ENCODE results near the gene GSTO1.

GRCh38 chr10:104308439-104308903 is 53.8 kb downstream of the GSTO1 start:
- TF ChIP-seq, protein P1, sequence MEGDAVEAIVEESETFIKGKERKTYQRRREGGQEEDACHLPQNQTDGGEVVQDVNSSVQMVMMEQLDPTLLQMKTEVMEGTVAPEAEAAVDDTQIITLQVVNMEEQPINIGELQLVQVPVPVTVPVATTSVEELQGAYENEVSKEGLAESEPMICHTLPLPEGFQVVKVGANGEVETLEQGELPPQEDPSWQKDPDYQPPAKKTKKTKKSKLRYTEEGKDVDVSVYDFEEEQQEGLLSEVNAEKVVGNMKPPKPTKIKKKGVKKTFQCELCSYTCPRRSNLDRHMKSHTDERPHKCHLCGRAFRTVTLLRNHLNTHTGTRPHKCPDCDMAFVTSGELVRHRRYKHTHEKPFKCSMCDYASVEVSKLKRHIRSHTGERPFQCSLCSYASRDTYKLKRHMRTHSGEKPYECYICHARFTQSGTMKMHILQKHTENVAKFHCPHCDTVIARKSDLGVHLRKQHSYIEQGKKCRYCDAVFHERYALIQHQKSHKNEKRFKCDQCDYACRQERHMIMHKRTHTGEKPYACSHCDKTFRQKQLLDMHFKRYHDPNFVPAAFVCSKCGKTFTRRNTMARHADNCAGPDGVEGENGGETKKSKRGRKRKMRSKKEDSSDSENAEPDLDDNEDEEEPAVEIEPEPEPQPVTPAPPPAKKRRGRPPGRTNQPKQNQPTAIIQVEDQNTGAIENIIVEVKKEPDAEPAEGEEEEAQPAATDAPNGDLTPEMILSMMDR (conservative IDR thresholded peaks at IDR 0.05; ENCODE audit: low read depth in 2 of 2), result no peak
- TF ChIP-seq EZH2 (IDR thresholded peaks at IDR 0.05; ENCODE audit: low read depth, unreplicated experiment), result no peak
- no peak for TF ChIP-seq EZH2phosphoT487 (IDR thresholded peaks at IDR 0.05; ENCODE audit: unreplicated experiment)
- no peak for TF ChIP-seq POLR2AphosphoS5 (IDR thresholded peaks at IDR 0.05; ENCODE audit: low read depth)
- TF ChIP-seq, protein P2, sequence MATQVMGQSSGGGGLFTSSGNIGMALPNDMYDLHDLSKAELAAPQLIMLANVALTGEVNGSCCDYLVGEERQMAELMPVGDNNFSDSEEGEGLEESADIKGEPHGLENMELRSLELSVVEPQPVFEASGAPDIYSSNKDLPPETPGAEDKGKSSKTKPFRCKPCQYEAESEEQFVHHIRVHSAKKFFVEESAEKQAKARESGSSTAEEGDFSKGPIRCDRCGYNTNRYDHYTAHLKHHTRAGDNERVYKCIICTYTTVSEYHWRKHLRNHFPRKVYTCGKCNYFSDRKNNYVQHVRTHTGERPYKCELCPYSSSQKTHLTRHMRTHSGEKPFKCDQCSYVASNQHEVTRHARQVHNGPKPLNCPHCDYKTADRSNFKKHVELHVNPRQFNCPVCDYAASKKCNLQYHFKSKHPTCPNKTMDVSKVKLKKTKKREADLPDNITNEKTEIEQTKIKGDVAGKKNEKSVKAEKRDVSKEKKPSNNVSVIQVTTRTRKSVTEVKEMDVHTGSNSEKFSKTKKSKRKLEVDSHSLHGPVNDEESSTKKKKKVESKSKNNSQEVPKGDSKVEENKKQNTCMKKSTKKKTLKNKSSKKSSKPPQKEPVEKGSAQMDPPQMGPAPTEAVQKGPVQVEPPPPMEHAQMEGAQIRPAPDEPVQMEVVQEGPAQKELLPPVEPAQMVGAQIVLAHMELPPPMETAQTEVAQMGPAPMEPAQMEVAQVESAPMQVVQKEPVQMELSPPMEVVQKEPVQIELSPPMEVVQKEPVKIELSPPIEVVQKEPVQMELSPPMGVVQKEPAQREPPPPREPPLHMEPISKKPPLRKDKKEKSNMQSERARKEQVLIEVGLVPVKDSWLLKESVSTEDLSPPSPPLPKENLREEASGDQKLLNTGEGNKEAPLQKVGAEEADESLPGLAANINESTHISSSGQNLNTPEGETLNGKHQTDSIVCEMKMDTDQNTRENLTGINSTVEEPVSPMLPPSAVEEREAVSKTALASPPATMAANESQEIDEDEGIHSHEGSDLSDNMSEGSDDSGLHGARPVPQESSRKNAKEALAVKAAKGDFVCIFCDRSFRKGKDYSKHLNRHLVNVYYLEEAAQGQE (IDR thresholded peaks at IDR 0.05; ENCODE audit: unreplicated experiment), result no peak
- no peak for TF ChIP-seq CREB1 (CRISPR knock-in tag; IDR thresholded peaks at IDR 0.05; ENCODE audit: low read depth)
- no peak for TF ChIP-seq ZNF462 (CRISPR knock-in tag; IDR thresholded peaks at IDR 0.05)

Data from GM23338 (cell line).